Activated CD4-positive, CD25-positive, alpha-beta regulatory T cell (primary cell): ENCODE measurements around the gene LMNTD2.
"Not testable (repeated sequence)": the region's sequence is repeated elsewhere in the genome, so short reads cannot be mapped to it uniquely, and the experiment has no call there.

Source experiments
- DNase-seq, 4 experiments: peaks; one replicate each; lab custom pipeline; 2025; lab: John Stamatoyannopoulos, UW

LMNTD2 gene

DNA sequence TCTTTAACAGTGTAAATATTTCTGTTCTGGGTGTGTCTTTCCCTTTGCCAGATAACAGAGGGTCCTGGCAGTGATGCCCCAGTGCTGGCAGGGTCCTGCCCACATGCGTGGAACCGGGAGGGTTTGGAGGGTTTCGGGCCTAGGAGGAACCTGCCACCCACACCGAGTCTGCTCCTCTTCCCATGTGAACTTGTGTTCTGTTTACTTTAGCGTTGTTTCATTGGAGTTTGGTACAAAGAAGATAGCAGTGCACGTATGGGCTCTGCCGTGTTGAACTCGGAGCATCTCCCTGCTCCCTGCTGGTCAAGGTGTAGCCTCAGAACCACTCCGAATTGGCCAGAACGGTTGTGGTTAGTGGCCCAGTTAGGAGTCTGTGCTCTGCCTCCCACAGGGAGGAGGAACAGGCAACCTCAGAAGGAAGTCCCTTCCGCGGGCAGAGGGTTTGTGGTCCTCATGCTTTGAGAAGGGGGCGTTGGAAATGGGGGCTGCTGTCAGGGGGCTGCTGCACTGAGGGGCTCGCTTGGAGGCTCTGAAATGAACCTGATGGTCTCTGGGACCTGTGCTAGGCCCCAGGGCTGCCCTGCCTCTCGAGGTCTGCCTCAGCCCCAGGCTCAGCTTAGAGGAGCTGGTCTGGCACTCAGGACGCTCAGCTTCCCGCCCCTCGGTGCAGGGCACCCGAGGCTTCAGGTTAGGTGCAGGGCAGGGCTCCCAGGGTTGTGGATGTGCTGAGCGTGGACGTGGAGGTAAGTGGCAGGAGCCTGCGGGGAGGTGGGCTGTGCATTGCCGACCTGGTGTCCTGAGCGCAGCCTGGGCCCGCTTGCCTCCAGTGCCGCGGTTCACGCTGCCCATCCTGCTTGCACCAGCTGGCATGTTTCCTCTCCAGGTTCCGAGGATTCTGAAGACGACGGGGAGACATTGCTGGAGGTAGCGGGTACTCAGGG, 26.1 kb upstream of the LMNTD2 start:
- DNase-seq, result no peak

DNA sequence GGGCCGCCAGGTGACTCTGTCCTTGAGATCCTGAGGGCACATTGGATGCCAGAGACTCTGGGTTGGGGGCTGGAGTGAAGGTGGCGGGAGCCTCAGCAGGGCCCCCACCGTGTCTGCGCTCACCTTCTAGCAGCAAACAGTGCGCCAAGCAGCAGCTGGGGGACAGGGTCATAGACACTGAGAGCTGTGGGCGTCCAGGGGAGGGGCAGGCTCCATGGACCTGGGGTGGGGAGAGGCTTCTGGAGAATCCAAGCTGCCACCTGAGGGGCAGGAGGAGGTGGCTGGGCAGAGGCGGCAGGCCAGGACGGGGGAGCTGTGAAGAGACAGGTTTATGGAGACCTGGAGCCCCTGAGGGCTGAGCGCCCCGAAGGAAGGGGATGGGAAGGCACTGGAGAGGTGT, 23.7 kb upstream of the LMNTD2 start:
- DNase-seq, result no peak

DNA sequence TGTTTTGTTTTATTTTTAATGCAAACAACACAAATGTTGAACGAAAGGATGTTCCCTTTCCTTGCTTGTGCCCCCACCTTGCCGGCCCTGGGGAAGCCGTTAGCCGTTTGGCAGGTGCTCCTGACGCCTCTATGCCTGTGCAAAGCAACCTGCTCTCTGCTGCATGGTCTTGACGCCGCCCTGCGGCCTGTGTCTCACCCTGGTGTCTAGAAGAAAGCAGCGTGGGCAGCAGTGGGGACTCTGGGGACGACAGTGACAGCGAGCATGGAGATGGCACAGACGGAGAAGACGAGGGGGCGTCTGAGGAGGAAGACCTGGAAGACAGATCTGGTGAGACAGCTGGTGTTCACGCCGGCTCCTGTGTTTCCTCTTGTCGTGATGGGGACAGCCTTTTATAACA, 21.2 kb upstream of the LMNTD2 start:
- no peak for DNase-seq

DNA sequence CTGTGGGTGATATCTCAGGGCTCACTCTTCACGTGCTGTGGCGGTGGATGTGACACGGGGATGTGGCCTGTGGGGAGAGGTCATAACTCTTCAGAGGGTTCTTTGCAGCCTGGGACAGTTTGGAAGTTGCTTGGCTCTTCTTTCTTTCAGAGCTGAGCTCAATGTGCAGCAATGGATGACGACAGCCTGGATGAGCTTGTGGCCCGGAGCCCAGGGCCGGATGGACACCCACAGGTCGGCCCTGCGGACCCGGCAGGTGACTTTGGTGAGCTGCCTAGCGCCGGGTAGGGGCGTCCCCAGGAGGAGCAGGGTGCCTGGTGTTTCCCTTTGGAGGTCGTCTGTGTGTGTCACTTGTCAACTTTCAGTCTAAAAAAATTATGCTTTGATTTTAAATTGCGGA, 20.8 kb upstream of the LMNTD2 start:
- no peak for DNase-seq

DNA sequence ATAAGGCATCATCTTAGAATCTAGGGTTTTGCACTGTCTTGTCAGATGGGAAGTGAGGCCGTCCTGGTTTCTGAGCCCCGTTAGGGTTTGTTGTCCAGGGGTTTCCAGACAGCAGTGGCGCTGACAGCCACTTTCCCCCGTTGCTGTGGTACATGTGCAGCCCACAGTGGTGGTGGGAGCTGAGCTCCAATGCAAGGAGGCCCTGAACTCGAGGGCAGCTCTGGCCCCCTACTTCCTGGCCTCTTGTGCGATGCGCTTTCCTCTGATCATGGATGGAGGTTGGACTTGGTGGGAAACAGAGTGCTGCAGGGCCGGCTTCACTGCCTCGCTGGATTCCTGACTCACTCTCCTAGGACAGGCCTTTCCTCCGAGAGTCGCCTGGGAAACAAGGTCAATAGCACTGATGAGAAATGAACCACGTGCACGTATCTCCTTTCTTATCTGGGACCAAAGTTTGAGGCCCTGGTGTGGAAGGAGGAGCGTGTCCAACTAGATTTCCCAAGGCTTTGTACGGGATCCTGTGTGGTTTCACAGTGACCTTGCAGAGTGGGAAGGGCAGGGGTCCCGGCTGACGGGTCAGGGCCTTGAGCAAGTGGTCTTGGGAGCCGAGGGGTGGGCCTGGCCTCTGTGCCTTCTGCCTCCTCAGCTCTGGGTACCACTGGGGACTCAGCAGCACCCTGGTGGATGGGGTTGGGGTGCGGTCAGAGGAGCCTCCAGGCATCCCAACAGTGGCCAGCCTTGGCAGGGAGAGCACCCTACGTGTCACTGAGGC, 19.5 kb upstream of the LMNTD2 start:
- DNase-seq, result no peak

DNA sequence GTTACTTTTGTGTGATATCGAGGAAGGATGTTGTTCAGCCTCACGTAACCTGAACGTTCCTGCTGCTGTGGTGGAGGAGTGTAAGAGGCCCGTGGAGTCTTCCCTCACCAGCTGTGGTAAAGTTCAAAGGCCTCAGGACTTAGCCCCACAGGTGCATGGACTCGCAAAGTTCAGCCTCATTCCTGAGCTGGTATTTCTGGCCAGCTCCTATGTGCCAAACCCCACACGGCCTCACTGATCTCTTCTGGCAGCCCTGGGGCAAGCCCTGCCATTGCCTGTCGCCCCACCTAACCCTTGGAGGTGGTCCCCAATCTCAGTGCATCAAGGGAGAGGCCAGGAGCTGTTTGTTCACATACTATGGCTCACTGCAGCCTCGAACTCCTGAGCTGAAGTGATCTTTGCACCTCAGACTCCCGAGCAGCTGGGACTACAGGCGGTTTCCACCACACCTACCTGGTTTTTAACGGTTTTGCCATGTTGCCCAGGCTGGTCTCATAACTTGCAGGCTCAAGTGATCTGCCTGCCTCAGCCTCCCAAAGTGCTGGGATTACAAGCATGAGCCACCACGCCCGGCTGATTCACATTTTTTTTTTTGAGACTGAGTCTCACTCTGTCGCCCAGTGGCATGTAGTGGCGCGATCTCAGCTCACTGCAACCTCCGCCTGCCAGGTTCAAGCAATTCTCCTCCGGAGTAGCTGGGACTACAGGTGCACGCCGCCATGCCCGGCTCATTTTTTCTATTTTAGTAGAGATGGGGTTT, 17.9 kb upstream of the LMNTD2 start:
- DNase-seq, result no peak

DNA sequence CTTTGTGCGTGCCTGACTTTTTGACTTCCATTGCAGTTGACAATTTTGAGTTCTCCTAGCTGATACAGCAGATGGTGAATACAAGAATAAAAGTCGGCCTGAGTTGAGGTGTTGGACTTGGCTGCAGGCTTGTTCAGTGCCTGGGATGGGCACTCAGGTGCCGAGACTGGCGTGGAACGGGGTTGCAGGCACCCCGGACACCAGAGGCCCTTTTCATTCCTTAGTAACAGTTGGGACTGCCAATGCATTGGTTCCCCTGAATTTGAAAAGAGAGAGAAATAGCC, 17.0 kb upstream of the LMNTD2 start:
- no peak for DNase-seq

DNA sequence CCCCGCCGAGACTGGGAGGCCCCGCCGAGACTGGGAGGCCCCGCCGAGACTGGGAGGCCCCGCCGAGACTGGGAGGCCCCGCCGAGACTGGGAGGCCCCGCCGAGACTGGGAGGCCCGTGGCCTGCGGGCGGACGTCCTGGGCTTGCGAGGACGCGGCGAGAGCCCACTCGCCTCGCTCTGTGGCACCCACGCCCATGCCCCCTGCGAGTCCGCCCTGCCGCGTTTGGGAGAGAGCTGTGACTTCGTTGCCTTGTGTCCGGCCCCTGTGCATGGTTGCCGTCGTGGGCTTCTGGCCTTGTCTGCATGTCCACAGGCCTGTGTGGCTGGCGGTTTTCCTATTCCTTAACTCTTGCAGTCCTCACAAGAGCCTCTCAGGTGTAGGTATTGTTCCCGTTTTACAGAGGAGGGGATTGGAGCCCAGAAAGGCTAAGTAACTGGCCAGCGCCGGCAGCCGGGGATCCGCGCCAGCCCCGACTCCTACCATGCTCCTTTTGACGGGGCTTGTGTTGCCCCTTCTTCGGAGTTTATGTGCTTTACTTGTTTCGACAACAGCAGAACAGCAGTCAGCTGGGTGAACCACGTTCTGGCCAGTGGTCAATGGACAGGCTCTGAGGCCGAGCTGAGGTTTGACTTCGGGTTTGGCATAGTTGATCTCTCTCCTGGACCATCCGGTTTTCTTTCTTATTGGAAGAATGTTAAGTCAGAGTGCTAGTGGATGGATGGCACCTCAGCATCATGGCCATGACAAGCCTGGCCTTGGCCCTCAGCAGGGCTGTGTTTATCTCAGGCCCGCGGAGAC, 16.5 kb upstream of the LMNTD2 start:
- no peak for DNase-seq

DNA sequence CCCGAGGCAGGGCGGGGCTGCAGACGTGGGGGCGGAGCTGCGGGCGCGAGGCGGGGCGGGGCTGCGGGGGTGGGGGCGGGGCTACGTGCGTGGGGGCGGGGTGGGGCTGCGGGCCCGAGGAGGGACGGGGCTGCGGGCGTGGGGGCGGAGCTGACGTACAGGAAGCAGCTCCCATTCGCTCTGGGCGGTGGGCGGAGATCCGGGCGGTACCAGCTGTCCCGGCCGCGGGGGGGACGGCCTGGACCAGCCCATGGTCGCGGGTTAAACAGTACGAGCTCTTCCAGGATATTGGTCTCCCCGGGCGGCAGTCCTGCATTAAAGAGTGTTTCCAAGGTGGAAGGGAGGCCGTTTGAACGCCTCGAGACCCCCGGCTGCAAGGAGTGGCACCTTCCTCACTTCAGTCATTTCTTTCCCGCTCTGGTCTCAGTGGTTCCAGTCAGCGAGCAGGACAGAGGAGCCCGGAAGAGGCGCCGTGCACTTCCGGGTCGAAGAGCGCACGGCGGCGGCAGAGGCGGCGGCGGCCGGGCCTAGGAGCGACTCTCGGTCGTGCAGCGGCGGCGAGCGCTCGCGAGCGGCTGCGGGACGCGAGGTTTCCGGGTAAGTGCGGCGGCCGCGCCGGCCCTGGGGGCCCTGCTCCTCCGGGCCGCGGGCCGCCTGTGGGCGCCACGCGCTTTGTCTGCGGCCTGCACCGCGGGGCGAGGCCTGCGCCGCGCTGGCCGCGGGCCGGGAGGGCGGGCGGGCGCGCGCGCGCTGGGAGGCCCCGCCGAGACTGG, 15.6 kb upstream of the LMNTD2 start, which contains the start of gene PHRF1:
Gene PHRF1, plus strand, starts transcription at position 475 of the 773 bp plus-strand sequence. CDS start 5,043 bp downstream, outside the sequence.
- DNase-seq, result peak; percentile 86 to 94 (median 91)

DNA sequence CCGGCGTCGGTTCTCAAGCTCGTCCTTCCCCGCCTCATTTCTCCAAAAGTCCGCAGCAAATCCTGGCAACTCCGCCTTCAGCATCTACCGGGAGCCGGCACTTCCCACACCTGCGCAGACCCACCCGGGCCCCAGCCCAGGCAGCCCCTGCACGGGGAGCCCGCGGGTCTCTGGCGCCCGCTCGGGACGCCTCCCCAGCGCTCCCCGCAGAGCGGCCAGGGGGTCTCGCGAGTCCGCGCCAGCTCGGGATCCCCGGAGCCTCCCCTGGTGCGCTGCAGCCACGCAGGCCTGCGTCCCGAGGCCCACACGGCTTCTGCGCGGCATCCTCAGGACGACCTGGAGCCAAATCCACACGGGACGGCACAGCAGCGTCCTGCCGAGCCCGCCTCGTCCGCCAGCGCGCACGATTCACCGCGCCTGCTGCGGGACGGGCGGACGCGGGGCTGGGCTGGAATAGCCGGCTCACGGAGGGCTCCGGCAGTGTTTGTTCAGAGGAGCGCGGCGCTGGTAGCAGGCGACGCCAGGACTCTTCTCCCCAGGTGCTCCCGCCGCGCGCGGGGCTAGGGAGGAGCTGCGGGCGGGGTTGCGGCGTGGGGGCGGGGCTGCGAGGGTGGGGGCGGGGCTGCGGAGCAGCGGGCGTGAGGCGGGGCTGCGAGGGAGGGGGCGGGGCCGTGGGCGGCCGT, 14.9 kb upstream of the LMNTD2 start:
- DNase-seq, result no peak

DNA sequence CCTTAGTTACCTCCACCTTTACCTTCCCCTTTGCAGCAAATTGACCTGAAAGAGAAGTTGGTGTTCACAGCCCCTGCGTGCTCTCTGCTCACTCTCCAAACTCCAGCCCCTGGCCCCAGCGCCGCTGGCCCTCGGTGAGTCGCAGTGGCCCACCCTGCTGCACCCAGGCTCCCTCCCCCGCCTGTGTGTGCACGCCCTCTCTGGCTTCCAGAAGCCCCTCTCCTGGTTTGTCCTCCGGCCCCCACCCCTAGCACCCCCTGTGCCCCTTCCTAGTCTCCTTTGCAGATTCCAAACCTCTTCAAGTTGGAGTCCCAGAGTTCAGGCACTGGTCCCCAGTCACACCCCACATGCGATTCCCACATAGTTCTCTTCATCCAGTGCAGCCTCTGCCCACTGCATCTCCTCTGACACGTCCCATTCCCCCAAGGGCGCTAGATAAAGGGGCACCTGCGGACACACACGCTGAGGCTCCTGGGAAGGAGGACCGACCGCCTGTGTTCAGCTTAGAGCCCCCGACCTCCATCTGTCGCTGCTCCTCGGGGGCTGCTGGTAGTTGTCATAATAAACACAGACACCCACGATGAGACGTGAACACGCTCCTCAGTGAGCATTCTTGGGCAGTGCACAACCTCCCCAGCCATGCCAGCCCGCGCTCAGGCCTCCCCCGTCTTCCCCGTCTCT, 14.2 kb upstream of the LMNTD2 start:
- no peak for DNase-seq

DNA sequence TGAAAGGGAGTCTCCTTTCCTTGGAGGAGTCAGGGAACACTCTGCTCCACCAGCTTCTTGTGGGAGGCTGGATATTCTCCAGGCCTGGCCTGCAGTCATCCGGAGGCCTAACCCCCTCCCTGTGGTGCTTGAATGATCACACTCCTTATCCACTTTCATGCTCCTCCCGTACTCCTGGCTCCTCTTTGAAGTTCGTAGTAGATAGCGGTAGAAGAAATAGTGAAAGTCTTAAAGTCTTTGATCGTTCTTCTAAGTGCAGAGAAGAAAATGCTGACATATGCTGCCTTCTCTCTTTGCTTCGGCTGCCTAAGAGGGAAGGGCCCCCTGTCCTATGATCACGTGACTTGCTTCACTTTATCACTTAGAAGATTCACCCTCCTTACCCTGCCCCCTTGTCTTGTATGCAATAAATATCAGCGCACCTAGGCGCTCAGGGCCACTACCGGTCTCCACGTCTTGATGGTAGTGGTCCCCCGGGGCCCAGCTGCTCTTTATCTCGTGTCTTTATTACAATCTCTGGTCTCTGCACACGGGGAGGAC, 13.6 kb upstream of the LMNTD2 start:
- not testable (repeated sequence) for DNase-seq

DNA sequence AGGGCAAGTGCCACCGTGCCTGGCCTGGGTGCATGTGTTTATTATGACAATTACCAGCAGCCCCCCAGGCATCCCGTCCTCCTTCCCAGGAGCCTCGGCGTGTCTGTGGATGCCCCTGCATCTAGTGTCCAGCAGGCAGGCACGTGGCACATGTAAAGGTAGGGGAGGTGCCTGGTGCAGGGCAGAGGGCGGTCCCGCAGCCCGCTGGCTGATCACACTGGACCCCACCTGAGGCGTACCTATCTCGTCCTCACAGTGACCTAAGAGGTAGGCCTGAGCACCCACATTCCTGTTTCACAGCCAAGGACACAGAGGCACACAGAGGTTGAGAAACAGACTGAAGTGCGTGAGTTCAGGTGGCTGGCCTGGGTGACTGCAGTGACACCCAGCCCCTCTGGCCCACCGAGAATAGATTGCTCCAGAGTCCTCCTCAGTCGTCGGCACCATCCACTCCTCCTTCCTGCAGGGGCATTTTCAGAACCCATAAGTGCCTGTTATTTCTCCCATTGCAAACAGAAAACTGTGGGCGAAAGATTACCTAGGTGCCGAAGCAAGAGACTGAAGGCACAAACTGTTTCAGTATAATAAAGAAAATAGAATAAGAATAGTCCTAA, 12.7 kb upstream of the LMNTD2 start:
- no peak for DNase-seq

DNA sequence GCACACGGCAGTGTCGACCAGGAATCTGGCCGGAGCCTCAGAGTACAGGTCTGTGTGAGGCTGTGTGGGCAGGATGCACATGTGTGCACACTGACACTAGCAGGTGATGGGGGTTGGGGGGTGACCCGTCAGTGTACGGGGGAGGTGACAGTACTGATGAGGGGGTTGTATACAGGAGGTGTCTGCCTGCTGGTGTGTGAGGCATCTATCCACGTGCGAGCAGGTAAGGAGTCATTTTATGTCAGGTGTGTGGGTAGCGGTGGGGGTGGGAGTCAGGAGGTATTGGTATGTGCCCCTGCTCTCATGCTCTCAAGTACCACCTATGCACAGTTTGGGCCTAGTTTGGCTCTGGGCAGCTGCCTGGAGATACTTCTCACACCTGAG, 11.3 kb upstream of the LMNTD2 start:
- no peak for DNase-seq

DNA sequence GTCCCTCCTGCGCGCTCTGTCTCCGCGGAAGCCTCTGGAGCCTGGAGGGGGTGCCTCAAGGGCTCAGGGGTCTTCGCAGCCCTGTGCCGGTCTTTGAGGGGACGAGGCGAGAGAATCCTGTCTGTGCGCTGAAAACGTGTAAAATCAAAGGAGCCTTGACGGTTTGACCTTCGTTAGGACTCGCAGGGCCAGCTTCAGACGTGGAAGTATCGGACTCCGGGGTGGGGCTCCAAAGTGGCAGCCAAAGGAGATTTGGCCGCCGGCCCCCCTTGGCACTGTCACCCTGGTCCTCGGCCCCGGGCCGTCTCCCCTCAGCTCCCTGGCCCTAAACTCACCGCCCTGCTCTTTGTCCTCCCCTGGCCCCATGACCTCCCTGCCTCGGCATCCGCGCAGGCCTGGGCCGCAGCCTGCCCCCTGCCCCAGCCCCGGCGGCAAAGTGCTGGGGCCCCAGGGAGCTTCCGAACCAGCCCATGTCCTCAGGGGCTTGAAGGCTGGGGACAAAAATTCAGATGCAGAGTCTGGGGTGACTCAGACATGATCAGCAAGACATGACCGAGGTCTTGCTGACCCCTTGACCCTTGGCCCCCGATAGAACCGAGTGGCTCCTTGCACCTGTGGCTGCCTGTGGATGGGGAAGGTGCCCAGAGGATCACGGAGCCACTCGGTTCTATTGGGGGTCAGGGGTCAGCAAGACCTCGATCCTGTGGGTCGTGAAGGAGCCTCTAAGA, 8.8 kb upstream of the LMNTD2 start:
- no peak for DNase-seq

DNA sequence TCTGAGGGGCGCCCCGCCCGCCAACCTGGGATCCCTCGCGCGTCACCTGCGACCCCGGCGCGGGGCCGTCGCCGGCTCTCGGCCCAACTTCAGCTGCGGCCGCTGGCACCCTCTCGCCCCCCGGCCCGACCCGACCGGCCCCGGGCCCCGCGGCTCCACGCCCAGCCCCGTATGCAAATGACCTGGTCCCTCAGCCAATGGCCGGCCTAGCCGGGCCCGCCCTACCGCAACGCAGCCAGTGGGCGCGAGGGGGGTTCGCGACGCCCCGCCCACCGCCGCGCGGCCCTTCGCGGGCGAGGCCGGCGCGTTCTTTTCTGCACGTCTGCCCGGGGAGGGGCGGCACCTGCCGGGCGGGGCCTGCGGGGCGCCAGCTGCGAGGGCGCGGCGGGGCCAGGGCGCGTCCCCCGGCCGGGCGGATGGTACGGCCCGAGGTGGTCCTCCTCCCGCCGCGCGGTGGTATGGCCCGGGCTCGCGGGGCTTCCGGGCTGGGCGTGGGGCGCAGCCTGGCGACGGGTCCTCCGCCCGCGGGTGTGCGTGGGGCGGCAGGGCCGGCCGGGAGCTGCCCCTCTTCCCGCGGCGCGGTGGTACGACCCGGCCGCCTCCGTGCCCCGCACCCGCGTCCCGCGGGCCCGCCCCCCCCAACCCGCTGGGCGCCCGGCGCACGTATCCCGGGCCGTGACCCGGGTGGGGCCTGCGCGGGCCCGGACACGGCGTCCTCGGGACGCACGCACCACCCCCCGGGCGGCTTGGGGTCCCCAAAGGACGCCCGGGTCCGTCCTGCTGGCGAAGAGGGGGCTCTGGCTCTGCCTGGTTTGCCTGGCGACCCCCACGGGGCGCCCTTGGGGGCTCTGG, 8.0 kb upstream of the LMNTD2 start:
- peak; percentile 78 to 93 (median 90) for DNase-seq

DNA sequence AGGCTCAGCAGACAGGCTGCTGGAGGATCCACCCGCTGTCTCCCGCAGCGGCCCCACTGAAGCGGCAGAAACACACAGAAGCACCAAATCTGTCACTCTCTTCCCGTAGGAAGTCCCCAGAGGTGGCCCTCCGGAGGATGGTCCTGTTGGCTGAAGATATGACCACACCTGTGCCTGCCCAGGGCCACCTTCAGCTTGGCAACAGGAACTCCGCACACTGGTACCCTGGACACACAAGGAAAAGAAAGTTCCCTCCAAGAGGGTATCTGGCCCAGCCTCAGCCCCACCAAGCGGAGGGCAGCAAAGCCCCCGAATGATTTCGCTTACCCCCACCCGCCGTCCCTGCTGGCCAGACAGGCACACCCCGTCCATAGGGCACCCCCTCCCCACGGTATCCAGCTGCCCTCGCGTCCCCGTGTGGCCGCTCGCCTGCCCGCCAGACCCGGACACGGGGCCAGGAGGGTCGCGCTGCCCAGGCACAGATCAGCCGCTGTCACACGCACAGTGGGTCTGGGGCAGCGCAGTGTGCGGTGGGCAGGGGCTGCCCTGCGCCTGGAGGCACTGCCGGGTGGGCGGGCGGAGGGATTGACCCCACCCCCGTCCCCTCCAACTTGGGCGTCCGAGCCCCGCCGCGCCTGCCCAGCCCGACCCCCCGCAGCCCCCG, 7.2 kb upstream of the LMNTD2 start:
- no peak for DNase-seq
